Psoas muscle (tissue), 8 donors: Measurements from ENCODE around the gene EPHB2. TPM values are rescaled to one million over a fixed set of nuclear protein-coding genes. Genes with fewer than 3 reads are reported as not detected.
A peak's percentile ranks its signal among the peaks of the same experiment; 100 is the strongest.
"Not testable (repeated sequence)": the region's sequence is repeated elsewhere in the genome, so short reads cannot be mapped to it uniquely, and the experiment has no call there.

Source experiments
- ATAC-seq, 4 donors: fragments of 200-7000 bp; cut with Tn5 transposase; one replicate each; pipeline ENCODE4 v1.9.1; 2020; ENCODE audit warnings: moderate library complexity in 3 of 4, mild to moderate bottlenecking in 2 of 4
- DNase-seq, 2 donors: peaks; one replicate each; pipeline ENCODE4 v3.0.0-alpha.2; 2020
- H3K27ac ChIP-seq: fragments of 200-600 bp; one replicate; pipeline ENCODE4 v1.8.0; 2022
- H3K27me3 ChIP-seq, 3 donors: fragments of 200-600 bp in 1 of 3; one replicate each; pipeline versions ENCODE4 v1.6.1 to v1.8.0; 2013 to 2022; ENCODE audit warnings: low read length in 2 of 3, mild to moderate bottlenecking in 2 of 3, moderate library complexity in 1 of 3; ENCODE audit not compliant: insufficient read depth in 3 of 3
- H3K36me3 ChIP-seq, 2 donors: fragments of 200-600 bp in 1 of 2; one replicate each; pipeline versions ENCODE4 v1.6.1 to v1.8.0; 2013 to 2022; ENCODE audit warnings: low read depth in 1 of 2, mild to moderate bottlenecking in 1 of 2, moderate library complexity in 1 of 2; ENCODE audit not compliant: insufficient read depth in 1 of 2
- H3K4me1 ChIP-seq: fragments of 200-600 bp; one replicate; pipeline ENCODE4 v1.8.0; 2022
- H3K4me3 ChIP-seq: fragments of 200-600 bp; one replicate; pipeline ENCODE4 v1.8.0; 2022; ENCODE audit warnings: mild to moderate bottlenecking
- H3K9me3 ChIP-seq: fragments of 200-600 bp; one replicate; pipeline ENCODE4 v1.8.0; 2022
- WGBS, 3 donors: extraction: QIAGEN DNeasy Blood & Tissue Kit; methylation state at CpG; one replicate each; pipeline versions ENCODE4 v1.1.6 to v1.1.7; 2013; 5-methylcytosine and 5-hydroxymethylcytosine counted together
- intact Hi-C, 2 donors: fragments of 100-400 bp; cut with DNase I; formaldehyde crosslinking; loops; one replicate each; pipeline versions ENCODE4 v1.11.0 to v1.14.2; 2022
- polyA plus RNA-seq, 3 donors: library from polyadenylated mRNA; stranded (reverse); fragments of 200-250 nt; gene quantifications; one replicate each; pipeline ENCODE4 v1.2.3, GENCODE V29; 2013
- total RNA-seq, 4 donors: library from RNA; stranded (reverse); fragmentation: NEBNext Ultra II Directional in 2 of 4; extraction: Animal tissue kit (Norgen Biotek cat#: 25700) in 2 of 4; gene quantifications; one replicate each; pipeline versions ENCODE4 v1.2.1 to v1.2.4, GENCODE V29; 2021 to 2023
- TF ChIP-seq, protein P1 (sequence below): fragments of 200-600 bp; IDR thresholded peaks from one replicate; pipeline ENCODE4 v1.8.0; 2022; ENCODE audit warnings: antibody characterized with exemption
- donor health status: healthy with polysubstance abuse.
- donor health status: DM: no; HTN: no; CAD: no; lungs with moderate emphysema.
- donor health status: Bipolar disorder and iron deficiency.
- donor health status: healthy.
- donor health status: DM: yes; HTN: yes; CAD: no.
- donor health status: DM: no; HTN: no; CAD: no.
- donor health status: DM: no; HTN: no; CAD: no.
- donor health status: DM: yes; HTN: yes; CAD: no.

EPHB2 gene
- total and polyA plus RNA-seq, 7 donors = 0.06 to 2.1 (median 0.48) TPM; not detected in 1

DNA sequence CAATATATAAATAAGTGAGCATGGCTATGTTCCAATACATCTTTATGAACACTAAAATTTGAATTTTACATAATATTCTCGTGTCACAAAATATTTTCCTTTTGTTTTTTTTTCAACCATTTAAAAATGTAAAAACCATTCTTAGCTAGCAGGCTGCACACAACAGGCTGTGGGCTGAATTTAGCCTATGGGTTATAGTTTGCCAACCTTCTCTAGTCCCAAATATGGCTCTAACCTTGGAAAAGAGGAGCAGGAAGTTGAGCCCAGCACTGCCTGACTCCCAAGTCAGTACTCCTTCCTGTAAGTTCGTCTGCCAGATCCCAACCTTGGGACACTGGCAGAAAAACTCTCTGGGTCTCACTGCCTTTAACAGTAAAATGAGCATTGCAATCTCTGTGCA, 44.2 kb upstream of the EPHB2 start:
- H3K27ac ChIP-seq = no peak overlapping the region
- no peaks in the 10 kb centered on the region for H3K4me1 ChIP-seq
- TF ChIP-seq, protein P1, sequence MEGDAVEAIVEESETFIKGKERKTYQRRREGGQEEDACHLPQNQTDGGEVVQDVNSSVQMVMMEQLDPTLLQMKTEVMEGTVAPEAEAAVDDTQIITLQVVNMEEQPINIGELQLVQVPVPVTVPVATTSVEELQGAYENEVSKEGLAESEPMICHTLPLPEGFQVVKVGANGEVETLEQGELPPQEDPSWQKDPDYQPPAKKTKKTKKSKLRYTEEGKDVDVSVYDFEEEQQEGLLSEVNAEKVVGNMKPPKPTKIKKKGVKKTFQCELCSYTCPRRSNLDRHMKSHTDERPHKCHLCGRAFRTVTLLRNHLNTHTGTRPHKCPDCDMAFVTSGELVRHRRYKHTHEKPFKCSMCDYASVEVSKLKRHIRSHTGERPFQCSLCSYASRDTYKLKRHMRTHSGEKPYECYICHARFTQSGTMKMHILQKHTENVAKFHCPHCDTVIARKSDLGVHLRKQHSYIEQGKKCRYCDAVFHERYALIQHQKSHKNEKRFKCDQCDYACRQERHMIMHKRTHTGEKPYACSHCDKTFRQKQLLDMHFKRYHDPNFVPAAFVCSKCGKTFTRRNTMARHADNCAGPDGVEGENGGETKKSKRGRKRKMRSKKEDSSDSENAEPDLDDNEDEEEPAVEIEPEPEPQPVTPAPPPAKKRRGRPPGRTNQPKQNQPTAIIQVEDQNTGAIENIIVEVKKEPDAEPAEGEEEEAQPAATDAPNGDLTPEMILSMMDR = no peak
- peaks cover 0 to 40% (median 15%) of the 10 kb centered on the region in 3 donors for H3K27me3 ChIP-seq
- H3K4me3 ChIP-seq = no peak overlapping the region
- WGBS, 3 donors = 55 to 65% (median 61%) methylated on average over 2 of the region's 2 CpGs
- H3K9me3 ChIP-seq = no peaks in the 10 kb centered on the region
- DNase-seq (no peak), ATAC-seq (no peak)
- intact Hi-C loops = no loop called here
- no peaks in the 10 kb centered on the region for H3K36me3 ChIP-seq

DNA sequence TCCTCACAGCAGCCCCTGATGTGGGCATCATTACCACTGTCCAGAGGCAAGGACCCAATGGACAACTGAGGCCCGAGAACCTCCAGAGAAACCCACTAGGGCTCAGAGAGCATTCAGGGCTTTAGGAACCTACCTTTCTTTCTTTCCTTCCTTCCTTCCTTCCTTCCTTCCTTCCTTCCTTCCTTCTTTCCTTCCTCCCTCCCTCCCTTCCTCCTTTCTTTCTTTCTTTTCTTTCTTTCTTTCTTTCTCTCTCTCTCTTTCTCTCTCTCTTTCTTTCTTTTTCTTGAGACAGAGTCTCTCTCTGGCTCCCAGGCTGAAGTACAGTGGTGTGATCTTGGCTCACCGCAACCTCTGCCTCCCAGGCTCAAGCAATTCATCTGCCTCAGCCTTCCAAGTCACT, 41.8 kb upstream of the EPHB2 start:
- WGBS, 3 donors = 74 to 88% (median 85%) methylated on average over 2 of the region's 2 CpGs
- intact Hi-C loops, H3K9me3 ChIP-seq, H3K27ac ChIP-seq, H3K36me3 ChIP-seq, DNase-seq, H3K4me3 ChIP-seq, ATAC-seq, H3K4me1 ChIP-seq: not testable (repeated sequence)
- H3K27me3 ChIP-seq = peaks cover 0 to 63% (median 26%) of the 10 kb centered on the region in 3 donors

DNA sequence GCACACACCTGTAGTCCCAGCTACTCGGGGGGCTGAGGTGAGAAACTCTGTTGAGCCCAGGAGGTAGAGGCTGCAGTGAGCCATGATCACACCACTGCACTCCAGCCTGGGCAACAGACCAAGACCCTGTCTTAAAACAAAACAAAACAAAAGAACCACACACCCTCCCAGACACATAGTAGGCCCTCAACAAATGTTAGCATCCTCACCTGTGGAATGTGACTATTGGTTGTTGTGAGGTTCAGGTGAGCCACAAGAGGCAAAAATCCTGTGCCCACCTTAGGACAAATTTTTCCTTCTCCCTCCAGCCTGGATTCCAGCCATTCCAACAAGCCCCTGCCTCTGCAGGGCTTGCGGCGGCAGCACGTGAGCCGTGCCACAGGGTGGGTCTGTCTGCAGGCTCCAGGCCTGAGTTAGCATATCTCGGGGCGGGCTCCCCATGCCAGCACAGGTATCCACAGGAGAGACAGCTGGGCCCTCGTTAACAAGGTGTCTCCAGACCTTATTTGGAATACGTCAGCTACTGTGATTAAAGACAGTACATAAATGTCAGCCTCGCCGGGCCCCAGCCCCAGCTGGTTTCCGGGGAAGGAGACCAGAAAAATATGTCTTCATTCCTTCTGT, 40.2 kb upstream of the EPHB2 start:
- intact Hi-C loops = no loop called here
- peaks cover 0 to 67% (median 22%) of the 10 kb centered on the region in 3 donors for H3K27me3 ChIP-seq
- H3K9me3 ChIP-seq = no peaks in the 10 kb centered on the region
- ATAC-seq (no peak), DNase-seq (no peak)
- WGBS, 3 donors = 30 to 43% (median 34%) methylated on average over 12 of the region's 12 CpGs
- H3K4me1 ChIP-seq = no peaks in the 10 kb centered on the region
- TF ChIP-seq, protein P1 = no peak
- H3K27ac ChIP-seq = no peak overlapping the region
- no peak overlapping the region for H3K4me3 ChIP-seq
- H3K36me3 ChIP-seq = no peaks in the 10 kb centered on the region

DNA sequence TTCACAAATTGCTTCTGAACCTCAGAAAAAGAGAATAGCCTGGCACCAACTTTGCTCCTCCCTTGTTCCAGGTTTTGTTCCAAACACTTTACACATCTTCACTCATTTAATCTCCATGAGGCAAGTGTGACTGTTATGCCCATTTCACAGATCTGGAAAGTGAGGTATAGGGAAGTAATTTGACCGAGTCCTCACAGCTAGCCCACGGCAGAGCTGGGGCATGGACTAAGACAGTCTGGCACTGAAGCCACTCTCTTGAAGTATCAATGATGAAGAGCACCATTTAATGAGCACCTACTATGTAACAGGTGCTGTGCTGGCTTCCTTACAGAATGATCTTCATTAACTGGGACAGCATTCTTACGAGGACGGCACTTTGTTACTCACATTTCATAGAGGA, 38.6 kb upstream of the EPHB2 start:
- TF ChIP-seq, protein P1 = no peak
- intact Hi-C loops = no loop called here
- DNase-seq (no peak), ATAC-seq (no peak)
- no peak overlapping the region for H3K4me3 ChIP-seq
- WGBS, 3 donors = 61 to 74% (median 66%) methylated on average over 4 of the region's 4 CpGs
- H3K4me1 ChIP-seq = no peaks in the 10 kb centered on the region
- H3K27ac ChIP-seq = no peak overlapping the region
- no peaks in the 10 kb centered on the region for H3K36me3 ChIP-seq
- H3K27me3 ChIP-seq = peaks cover 0 to 80% (median 22%) of the 10 kb centered on the region in 3 donors
- no peaks in the 10 kb centered on the region for H3K9me3 ChIP-seq

DNA sequence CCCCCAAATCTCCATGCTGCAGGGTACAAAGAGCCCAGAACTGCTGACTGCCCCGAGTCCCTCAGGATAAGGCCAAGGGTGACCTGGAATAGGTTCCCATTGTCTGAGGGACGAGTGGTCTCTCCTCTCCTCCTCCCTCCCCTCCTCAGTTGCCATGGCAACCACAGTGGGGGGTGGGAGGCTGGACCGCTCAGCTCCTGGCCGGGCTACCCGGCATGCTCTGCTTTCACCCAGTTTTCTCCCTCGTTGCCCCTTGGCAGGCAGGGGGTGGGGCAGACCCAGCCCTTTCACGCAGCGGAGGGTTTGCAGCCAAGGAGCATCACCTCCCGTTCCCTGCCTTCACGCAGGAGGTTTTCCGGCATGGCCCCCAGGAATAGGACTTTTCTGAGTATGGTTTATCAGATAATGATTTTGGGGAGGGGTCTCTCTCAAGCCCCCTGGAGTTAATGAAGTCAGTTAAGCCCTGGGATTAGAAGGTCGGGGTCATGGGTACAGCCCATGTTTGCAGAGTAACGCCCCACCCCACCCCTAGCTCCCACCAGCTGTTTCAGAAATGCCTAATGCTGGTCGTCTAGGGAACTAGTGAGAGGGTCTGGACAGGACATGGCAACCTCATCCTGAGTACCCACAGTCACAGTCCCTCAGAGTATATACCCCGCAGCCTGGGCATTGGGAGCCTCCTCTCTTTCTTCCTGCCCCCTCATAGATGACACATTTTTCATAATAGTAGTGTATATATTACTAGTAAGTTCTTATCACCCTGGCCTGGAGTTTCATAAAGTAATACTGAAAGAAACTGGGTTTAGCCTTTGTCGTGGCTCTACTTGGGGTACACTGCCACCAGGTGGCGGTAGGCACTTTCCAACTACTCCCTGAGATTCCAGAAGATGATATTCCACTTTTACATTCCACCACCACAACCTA, 36.9 kb upstream of the EPHB2 start:
- Histone ChIP-seq H3K9me3 (no peaks in the 10 kb centered on the region), H3K36me3 (no peaks in the 10 kb centered on the region), H3K27me3 (peaks cover 0 to 77% (median 16%) of the 10 kb centered on the region in 3 donors), H3K27ac (no peak overlapping the region), H3K4me1 (no peaks in the 10 kb centered on the region), H3K4me3 (no peak overlapping the region)
- DNase-seq (peak in 1 of 2 donors; percentile 50), ATAC-seq (peak in 1 of 4 donors; percentile 29)
- TF ChIP-seq, protein P1 = peak; percentile 56
- intact Hi-C loops = no loop called here
- 7 to 12% (median 9%) methylated on average over 17 of the region's 17 CpGs for WGBS, 3 donors
